LoVo (cell line): ENCODE data around the gene LRRN2.

Experiments used
- DNase-seq: peaks from one replicate; pipeline ENCODE4 v3.0.0-alpha.2; 2016; ENCODE audit warnings: low spot score

LRRN2 gene

GRCh38 chr1:204662530-204662929 is 23.0 kb downstream of the LRRN2 start:
- no peak for DNase-seq

GRCh38 chr1:204660509-204660908 is 25.0 kb downstream of the LRRN2 start:
- DNase-seq: no peak

DNA sequence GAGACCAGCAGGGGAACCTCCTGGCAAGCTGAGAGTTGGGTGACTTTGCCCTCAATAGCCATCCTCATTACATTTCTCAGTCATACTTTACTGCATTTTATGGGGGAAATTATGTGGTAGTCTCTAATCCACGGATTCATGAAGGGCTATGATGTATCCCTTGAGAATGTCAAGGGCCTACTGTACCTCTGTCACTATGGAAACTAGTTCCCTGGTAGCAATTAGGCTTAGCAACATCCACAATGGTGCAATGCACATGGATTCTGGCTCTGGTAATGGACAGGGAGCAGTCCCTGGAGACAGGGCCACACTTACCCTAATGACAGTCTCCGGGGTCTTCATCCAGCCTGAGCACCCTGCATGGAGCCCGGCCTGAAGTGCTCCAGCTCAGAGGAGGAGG is 26.5 kb downstream of the LRRN2 start:
- no peak for DNase-seq

- DNase-seq: no peak
Observed at GRCh38 chr1:204658295-204658694, 27.2 kb downstream of the LRRN2 start.

GRCh38 chr1:204653590-204654340 is 31.8 kb downstream of the LRRN2 start:
- no peak for DNase-seq

- DNase-seq: no peak
Observed at GRCh38 chr1:204652497-204652896, 33.0 kb downstream of the LRRN2 start.

GRCh38 chr1:204651843-204652421 is 33.6 kb downstream of the LRRN2 start:
- DNase-seq: no peak

- no peak for DNase-seq
Observed at GRCh38 chr1:204650911-204651570, 34.5 kb downstream of the LRRN2 start.

DNA sequence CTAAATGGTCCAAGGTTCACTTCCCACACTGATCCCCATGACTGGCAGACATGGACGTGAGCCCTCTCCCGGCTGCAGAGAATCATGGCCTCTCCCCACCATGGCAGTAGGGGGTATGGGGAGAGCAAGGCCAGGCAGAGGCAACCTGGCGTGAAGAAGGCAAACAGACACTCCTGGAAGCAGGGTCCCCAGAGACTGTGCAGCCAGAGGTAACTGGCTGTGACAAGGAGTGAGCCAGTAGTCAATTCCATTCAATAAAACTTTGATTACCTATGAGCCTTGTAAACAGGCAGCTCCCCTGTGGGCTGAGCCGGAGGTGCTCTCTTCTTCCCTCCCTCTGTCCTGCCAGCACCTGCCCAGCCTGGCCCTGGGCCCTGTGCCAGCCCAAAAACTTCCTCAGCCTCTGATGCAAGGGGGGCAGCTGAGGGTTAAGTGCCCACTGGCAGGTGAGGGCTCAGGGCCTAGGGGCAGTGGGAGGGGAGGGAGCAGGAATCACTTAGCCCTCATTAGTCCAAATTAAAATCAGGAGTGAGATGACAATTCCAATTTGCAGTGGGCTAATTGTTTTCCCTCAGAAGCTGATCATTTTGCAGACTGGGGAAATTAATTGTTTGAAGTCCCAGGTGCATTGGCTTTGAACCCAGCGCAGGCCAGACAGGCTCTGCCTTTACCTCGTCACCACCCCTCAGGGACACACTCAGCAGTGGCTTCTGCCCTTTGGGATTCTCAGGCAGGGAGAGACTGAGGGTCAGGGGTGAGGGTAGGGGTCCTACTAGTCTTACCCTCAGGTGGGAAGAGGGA is 35.6 kb downstream of the LRRN2 start:
- no peak for DNase-seq

DNA sequence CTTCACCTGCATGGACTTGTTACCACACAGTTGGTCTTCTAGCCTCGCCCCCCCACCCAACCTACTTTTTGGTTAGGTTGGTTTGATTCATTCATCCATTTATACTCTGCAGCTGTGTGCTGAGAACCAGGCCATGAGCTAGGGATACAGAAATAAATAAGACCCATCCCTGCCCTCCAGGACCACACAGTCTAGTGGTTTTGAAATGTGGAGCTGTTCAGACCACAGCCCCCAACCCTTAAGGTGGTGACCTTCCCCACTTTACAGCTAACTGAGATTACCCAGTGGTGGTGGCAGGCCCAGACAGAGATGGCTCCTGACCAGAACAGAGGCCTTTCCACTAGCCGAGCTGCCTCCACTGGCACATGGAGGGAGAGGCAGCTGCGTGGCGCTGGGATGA is 37.0 kb downstream of the LRRN2 start:
- no peak for DNase-seq

DNA sequence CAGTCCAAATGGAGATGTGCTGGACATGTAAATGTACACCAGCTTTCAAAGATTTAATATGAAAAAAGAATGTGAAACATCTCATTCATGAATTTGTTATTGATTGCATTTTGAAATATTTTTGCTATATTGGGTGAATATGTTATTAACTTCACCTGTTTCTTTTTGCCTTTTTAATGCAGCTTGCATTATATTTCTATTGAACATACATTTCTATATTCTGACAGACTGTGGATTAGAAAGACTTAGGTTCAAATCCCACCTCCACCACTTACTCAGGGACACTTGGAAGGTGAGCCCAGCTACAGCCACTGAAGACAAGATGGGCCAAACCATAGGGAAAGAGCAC is 37.8 kb downstream of the LRRN2 start:
- DNase-seq: no peak

- DNase-seq: peak; percentile 48
Observed at GRCh38 chr1:204647114-204647804, 38.3 kb downstream of the LRRN2 start.

- no peak for DNase-seq
Observed at GRCh38 chr1:204645666-204646065, 39.9 kb downstream of the LRRN2 start.

DNA sequence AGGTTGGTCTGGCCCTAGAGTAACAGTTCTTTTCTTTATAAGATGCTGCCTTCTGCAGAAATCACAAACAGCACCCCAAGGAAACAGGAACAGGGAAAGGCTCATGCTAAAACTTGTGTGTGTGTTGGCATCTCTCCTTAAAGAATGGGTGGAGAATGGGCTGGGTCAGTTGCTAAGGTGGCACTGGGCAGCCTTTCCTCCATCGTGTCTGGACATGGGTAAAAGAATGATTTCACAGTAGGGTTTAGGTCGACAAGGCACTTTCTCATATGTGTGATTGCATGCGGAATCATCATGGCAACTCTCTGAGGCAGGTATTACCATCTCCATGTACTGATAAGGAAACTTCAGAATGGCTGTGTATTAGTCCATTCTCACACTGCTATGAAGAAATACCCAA is 40.3 kb downstream of the LRRN2 start:
- DNase-seq: no peak

DNA sequence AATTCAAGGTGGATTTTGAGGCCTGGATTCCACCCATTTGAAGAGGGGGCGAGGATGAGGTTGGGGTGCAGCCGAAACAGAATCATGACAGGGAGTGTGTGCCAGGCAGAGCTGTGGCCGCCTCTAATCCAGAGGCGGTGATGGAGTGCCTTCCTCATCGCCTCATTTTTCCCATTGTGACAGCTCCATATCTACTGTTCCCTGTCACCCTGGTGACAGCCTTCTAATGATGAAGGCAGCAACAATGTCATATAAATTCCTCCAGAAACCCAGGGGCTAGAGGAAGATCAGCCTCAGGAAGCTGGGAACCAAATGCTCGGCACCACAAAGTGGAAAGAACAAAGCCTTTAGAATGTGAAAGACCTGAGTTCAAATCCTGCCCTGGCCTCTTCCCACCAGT is 42.0 kb downstream of the LRRN2 start:
- DNase-seq: no peak

DNA sequence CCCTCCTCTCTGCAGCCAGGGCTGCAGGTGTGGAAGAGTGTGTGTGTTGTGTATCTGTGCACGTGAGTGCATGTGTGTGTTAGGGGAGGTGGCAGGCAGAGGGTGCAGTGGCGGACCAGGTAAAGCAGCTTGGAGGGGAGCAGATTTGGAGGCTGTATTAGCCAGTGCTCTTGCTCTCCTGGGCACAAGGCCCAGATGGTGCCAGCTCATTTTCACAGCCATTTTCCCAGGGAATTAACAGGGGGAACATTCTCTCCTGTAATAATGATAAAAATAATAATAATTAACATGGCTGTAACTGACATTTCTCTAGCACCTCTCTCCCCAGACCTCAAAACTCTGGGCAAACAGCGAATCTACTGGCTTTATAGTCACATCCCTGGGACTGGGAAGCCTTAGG is 43.6 kb downstream of the LRRN2 start:
- no peak for DNase-seq

DNA sequence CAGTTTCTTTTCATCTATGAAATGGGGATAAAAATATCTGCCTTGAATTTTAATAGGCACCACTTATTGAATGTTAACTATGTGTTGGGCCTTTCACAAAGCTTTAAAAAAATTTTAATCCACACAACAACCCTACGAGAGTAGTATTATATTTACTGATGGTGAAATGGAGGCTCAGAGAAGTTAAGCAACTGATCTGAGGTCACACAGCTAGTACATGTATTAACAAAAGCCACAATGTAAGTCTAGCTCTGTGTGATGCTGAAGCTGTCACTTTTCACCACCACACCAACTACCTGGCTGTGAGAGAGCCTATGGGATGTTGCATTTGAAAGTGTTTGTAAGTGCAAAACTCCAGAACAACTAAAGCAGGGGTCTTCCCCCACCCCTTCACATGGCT is 44.1 kb downstream of the LRRN2 start:
- no peak for DNase-seq

DNA sequence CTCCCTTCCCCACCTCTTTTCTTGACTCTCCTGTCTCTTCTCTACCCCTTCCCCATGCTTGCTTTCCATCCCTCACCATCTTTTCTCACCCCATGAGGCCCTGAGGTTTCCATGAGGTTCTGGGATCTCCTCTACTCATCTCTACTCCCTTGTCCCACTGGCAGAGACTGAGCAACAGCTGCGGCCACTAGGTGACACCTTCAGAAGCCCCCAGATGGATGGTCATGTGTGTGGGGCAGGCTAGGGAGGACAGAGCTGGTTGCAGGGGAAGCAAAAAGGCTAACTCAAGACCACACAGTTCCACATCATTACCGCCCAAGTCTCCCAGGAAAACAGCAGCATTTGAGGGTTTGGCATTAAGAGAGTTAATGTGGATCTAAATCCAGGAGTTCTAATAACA is 45.0 kb downstream of the LRRN2 start:
- no peak for DNase-seq

DNA sequence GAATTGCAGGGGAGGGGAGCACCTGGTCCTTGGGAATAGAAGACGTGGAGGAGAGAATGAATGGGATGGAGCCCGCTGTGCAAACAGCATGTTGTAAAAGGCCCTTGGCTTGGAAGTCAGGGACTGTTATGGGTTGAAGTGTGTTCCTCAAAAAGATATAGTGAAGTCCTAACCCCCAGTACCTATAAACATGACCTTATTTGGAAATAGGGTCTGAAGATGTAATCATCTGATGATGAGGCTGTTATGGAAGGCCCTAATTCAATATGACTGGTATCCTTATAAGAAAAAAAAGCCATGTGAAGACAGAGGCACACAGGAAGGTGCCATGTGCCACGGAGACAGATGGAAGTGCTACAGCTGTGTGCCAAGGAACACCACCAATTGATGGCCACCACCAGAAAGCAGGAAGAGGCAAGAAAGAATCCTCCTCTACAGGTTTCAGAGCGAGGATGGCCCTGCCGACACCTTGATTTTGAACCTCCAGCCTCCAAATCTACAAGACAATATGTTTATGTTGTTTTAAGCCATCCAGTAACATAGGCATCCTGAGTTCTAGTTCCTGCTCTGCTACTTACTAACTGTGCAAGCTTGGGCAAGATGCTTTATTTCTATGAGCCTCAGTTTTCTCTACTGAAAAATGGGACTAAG is 51.2 kb downstream of the LRRN2 start:
- DNase-seq: no peak

GRCh38 chr1:204633665-204634064 is 51.9 kb downstream of the LRRN2 start:
- DNase-seq: no peak

- no peak for DNase-seq
Observed at GRCh38 chr1:204630132-204630905, 55.2 kb downstream of the LRRN2 start.
